Peyer's patch (tissue), 4 donors: ENCODE measurements around the gene GMPPA.

Experiments used
- CTCF ChIP-seq, 6 experiments: fragments of 450-650 bp in 4 of 6; fragments of 200-600 bp in 2 of 6; sonication (generic) in 1 of 6; IDR thresholded peaks; one replicate each; pipeline ENCODE4 v1.5.1; 2017 to 2019; ENCODE audit warnings: antibody characterized with exemption in 6 of 6, mild to moderate bottlenecking in 3 of 6, moderate library complexity in 1 of 6
- POLR2A ChIP-seq, 2 donors: fragments of 450-650 bp; IDR thresholded peaks; one replicate each; pipeline ENCODE4 v1.5.1; 2017; ENCODE audit warnings: antibody characterized with exemption in 2 of 2, mild to moderate bottlenecking in 2 of 2, moderate library complexity in 2 of 2

GRCh38 chr2:219496247-219496824, 2.4 kb upstream of the GMPPA start:
- TF ChIP-seq POLR2A (IDR thresholded peaks at IDR 0.05): no peak
- no peak for TF ChIP-seq CTCF (IDR thresholded peaks at IDR 0.05)
